ENCODE data around the gene SPIN2B. TPM values are rescaled to one million over a fixed set of nuclear protein-coding genes. Genes with fewer than 3 reads are reported as not detected.
A peak's percentile ranks its signal among the peaks of the same experiment; 100 is the strongest.
"Not testable (repeated sequence)": the region's sequence is repeated elsewhere in the genome, so short reads cannot be mapped to it uniquely, and the experiment has no call there.

The SPIN2B gene
- total and polyA plus RNA-seq, 9 of the 15 experiments (the other 6 are each of a cell fraction or from before 2014, with no cell fraction given) = 6.2 to 23.7 (median 15.2) TPM

- H3K9me3 ChIP-seq (replicated peaks; ENCODE audit: control insufficient read depth, insufficient read depth, low read depth, low read length); intact Hi-C loops (cut with micrococcal nuclease); H4K20me1 ChIP-seq (replicated peaks; ENCODE audit: control insufficient read depth, insufficient read depth, low read length); H3K79me2 ChIP-seq (ENCODE audit: control insufficient read depth, insufficient read depth, low read length); CTCF ChIA-PET (ENCODE audit: low intra/inter-chr PET ratio); H3K4me1 ChIP-seq (replicated peaks in 1 of 2; ENCODE audit: control insufficient read depth in 2 of 2, insufficient read depth in 2 of 2, low read length in 2 of 2); in situ Hi-C loops (cut with MboI); H3K9me1 ChIP-seq (ENCODE audit: control insufficient read depth, insufficient read depth, low read length); H3K4me3 ChIP-seq; H3K27me3 ChIP-seq (ENCODE audit: control insufficient read depth in 2 of 2, insufficient read depth in 2 of 2, low read length in 2 of 2); H3K9ac ChIP-seq (ENCODE audit: insufficient read depth in 1 of 2, low read depth in 2 of 2, low read length in 2 of 2); H3K4me2 ChIP-seq (ENCODE audit: insufficient read depth, low read length); H3K36me3 ChIP-seq (ENCODE audit: control insufficient read depth, insufficient read depth, low read length); H3K27ac ChIP-seq (ENCODE audit: extremely low read depth, low read depth, low read length); BruUV-seq (replicated peaks); H2AFZ ChIP-seq (ENCODE audit: low read depth, low read length): not testable (repeated sequence)
- DNase-seq (ENCODE audit: extremely low read depth in 1 of 4, low spot score in 3 of 4) (peak in 1 of 4 experiments; percentile 39), FAIRE-seq (peak; percentile 91), ATAC-seq (peak; percentile 92)
- TF ChIP-seq NFE2 (IDR thresholded peaks at IDR 0.05; ENCODE audit: low read depth) (peak; percentile 43), MAFG (tag; conservative IDR thresholded peaks at IDR 0.05) (0 out of 2 replicates have a peak, but pooled peaks have one; percentile 5)
- POLR2A ChIA-PET = interaction anchor here (0.7 kb wide), 1 partner anchor 16 kb away, joined by 3 read pairs; no protein-coding TSS in a partner anchor
- 4% methylated on average over 4 of the region's 4 CpGs for WGBS (ENCODE audit: insufficient coverage, low coverage, missing lambda C conversion rate)
Observed at GRCh38 chrX:57133284-57133683, 11.9 kb upstream of the SPIN2B start.

GRCh38 chrX:57132046-57132445 is 10.7 kb upstream of the SPIN2B start:
- ChIA-PET CTCF (ENCODE audit: low intra/inter-chr PET ratio) (no interaction called here), POLR2A (no interaction called here)
- BruUV-seq (replicated peaks) = no TSS peak
- WGBS (ENCODE audit: insufficient coverage, low coverage, missing lambda C conversion rate) = 28% methylated on average over 7 of the region's 7 CpGs
- H3K27ac ChIP-seq (ENCODE audit: extremely low read depth, low read depth, low read length) = no peak overlapping the region
- no peaks in the 10 kb centered on the region for H4K20me1 ChIP-seq (replicated peaks; ENCODE audit: control insufficient read depth, insufficient read depth, low read length)
- ATAC-seq (no peak), DNase-seq (ENCODE audit: extremely low read depth in 1 of 4, low spot score in 3 of 4) (no peak), FAIRE-seq (no peak)
- H3K4me2 ChIP-seq (ENCODE audit: insufficient read depth, low read length) = no peak overlapping the region
- no peak overlapping the region for H3K4me3 ChIP-seq
- H3K4me1 ChIP-seq (replicated peaks in 1 of 2; ENCODE audit: control insufficient read depth in 2 of 2, insufficient read depth in 2 of 2, low read length in 2 of 2) = peaks cover 1 to 3% of the 10 kb centered on the region in 2 experiments; a peak in 4 of 5 replicates
- no peak overlapping the region for H2AFZ ChIP-seq (ENCODE audit: low read depth, low read length)
- TF ChIP-seq GTF3C2 (IDR thresholded peaks at IDR 0.05; ENCODE audit: borderline replicate concordance, extremely low read depth, insufficient read length) = no peak
- TF ChIP-seq NFIX (CRISPR knock-in tag; IDR thresholded peaks at IDR 0.05; ENCODE audit: low read depth) = peak; percentile 80
- TF ChIP-seq NFIC (IDR thresholded peaks at IDR 0.05) = peak; percentile 92
- H3K9me3 ChIP-seq (replicated peaks; ENCODE audit: control insufficient read depth, insufficient read depth, low read depth, low read length) = no peaks in the 10 kb centered on the region
- in situ Hi-C loops (cut with MboI) = no loop called here
- no peaks in the 10 kb centered on the region for H3K9me1 ChIP-seq (ENCODE audit: control insufficient read depth, insufficient read depth, low read length)
- H3K9ac ChIP-seq (ENCODE audit: insufficient read depth in 1 of 2, low read depth in 2 of 2, low read length in 2 of 2) = no peak overlapping the region
- H3K79me2 ChIP-seq (ENCODE audit: control insufficient read depth, insufficient read depth, low read length) = no peaks in the 10 kb centered on the region
- no peaks in the 10 kb centered on the region for H3K27me3 ChIP-seq (ENCODE audit: control insufficient read depth in 2 of 2, insufficient read depth in 2 of 2, low read length in 2 of 2)
- H3K36me3 ChIP-seq (ENCODE audit: control insufficient read depth, insufficient read depth, low read length) = no peaks in the 10 kb centered on the region
- intact Hi-C loops (cut with micrococcal nuclease) = no loop called here

Measured in K562 (cell line).